HG03457 (cell line): ENCODE measurements around the gene SH3YL1.

Experiments
- ATAC-seq: cut with Tn5 transposase; IDR thresholded peaks from one replicate; pipeline ENCODE4 v1.9.1; 2021; ENCODE audit warnings: moderate number of reproducible peaks; ENCODE audit not compliant: unreplicated experiment

The SH3YL1 gene, protein sequence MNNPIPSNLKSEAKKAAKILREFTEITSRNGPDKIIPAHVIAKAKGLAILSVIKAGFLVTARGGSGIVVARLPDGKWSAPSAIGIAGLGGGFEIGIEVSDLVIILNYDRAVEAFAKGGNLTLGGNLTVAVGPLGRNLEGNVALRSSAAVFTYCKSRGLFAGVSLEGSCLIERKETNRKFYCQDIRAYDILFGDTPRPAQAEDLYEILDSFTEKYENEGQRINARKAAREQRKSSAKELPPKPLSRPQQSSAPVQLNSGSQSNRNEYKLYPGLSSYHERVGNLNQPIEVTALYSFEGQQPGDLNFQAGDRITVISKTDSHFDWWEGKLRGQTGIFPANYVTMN

DNA sequence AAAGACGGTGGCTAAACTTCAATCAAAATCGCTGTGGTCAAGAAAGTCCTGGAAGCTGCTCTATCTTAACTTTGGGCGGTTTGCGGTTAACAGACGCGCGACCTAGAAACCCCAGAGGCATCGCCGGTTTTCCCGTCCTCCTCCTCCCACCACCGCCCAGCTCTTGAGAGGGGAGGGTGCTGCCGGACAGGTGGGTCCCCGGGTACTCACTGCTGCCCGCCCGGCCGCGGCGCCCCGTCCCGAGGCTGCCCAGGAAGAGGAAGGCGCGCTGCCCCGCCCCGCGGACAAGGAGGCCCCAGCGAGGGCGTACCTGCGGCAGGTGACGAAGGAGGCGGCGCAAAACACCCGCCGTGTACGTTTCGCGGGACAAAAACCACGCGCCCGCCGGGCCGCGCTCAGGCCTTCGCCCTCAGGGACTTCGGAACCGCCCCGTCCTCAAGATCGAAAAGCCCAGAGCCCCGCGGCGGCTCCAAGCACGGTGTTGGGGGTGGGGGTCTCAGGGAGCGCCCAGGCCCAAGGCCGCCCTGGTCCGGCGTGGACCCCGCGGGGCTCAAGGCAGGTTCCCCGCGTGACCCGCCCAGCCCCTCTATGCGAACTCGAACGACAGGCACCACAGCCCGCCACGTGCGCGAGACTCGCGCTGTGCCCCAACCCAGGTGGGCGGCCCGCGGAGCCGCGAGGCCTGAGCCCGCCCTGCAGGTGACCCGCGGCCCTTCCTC, at the start of gene SH3YL1:
SH3YL1 (minus strand) TSS at position 259 of the 719 bp plus-strand sequence; CDS start at position 211, 48 bp downstream.
- ATAC-seq = peak; percentile 15

DNA sequence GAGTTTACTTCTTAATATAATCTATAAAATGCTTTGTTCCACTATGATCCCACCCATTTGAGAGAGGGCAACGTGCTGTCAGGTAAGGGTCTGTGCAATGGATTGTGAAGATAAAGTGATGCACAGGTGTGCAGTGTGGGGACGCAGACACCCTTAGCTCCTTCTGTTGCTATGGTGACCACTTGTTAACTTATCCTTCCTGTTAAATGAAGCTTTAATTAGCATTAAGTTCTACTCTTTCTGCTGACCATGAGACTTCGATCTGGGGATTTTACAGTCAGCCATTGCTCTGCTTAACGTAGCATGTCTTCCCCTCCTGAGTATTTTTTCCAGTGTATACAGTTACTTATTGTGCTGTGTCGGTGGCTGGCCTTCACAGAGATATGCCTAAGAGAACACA, 47.2 kb upstream of the SH3YL1 start:
- no peak for ATAC-seq

DNA sequence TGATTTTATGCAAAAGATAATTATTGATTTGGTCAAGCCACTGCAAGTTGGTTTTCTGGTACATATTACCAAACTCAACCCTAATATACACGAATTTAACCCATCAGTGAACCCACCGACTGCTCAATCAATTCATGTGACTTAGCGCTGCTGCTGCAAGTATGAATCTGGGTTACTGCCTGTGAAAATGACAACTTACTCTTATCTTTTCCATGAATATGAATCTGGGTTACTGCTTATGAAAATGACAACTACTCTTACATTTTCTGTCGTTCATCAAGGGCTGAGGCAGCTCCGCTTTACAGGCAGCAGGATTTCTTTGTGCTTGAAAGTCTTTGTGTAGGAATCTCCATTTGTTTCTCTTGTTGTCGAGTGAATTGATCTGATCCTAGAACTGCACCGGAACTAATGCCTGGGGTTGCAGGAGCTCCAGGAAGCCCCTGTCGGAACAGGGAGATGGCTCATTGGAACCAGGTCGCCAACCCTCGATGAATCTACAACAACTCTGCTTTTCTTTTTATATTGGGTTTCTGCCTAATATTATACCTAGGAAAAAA, 46.2 kb upstream of the SH3YL1 start:
- ATAC-seq = no peak

DNA sequence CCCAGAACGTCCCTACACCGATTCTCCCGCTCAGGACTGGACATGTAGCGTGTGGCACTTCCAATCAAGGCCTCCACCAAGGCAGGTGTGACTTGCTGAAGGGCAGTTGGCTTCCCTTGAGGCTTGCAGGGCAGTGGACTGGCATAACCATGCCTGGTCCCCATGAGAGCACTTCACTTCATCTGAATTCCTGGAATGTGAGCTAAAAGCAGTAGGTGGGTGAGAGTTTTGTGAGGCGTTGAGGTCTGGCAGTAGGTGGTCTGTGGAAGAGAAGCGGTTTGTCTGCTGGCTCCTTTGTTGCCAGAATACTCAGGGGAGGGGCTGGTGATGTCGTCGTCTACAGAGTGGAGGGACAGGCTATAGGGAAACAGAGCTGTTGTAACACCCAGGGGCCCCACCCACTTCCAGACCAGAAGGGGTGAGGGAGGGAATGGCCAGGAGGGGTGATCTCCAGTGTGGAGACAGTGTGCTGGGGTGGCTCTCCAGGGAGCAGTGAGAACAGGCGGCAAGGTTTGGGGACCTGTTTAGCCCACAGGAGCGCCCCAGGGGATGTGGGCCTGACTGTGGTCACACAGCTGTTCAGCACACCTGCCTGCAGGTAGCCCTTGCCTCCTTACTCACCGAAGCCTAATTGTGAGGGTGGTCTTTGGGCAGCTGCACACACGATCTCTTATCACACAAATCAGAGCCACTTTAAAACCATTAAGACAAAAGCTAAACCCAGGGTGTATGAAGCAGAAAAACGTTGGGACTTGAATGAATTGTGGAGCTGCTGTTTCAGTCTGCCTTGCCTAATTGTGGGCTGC, 45.5 kb upstream of the SH3YL1 start:
- no peak for ATAC-seq

DNA sequence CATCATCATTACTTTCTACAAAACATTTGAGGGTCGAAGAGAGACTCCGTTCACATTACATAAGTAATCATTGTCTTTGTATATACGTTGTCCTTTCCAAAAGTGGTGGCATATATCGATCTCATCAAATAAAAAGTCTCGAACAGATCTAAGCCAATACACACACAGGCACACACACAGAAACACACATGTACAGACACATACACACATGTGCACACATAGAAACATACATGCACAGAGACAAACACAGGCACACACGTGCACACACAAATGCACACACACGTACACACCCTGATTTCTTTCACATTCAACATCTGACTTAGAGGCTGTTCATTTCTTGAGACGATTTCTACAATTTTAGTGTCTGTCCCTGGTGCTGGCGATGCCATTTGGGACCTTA, 41.5 kb upstream of the SH3YL1 start:
- no peak for ATAC-seq

DNA sequence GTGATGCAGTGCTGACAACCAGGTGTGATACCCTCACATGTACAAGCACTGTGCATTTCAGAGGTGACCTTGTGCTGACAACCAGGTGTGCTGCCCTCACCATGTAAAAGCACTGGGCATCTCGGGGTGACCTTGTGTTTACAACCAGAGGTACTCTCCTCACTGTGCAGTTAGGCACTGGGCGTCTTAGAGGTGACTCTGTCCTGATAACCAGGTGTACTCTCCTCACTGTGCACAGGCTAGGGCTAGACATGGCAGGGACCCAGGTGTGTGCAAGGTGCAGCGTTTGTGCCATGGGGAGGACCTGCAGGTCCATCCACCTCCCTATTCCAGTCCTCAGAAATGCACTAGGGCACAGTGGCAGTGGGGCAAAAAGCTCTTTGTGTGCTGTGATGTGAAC, 32.5 kb upstream of the SH3YL1 start:
- no peak for ATAC-seq

DNA sequence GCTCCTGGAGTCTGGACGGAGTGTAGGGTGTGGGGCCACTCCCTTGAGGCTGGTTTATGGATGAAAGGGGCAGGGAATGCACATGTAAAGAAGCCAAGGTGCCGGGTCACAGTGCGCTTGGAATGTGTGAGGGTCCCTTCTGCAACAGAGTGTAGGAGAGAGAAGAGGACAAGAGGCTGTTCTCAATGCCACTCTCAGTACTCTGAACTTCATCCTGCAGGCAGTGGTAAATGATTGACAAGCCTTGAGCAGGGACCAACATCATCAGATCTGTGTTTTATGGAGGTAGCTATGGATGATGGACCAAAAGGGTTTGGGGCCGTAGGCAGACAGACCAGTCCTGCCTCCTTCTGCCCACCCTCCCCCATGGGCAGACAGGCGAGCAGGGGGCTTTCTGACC, 31.3 kb upstream of the SH3YL1 start:
- no peak for ATAC-seq

DNA sequence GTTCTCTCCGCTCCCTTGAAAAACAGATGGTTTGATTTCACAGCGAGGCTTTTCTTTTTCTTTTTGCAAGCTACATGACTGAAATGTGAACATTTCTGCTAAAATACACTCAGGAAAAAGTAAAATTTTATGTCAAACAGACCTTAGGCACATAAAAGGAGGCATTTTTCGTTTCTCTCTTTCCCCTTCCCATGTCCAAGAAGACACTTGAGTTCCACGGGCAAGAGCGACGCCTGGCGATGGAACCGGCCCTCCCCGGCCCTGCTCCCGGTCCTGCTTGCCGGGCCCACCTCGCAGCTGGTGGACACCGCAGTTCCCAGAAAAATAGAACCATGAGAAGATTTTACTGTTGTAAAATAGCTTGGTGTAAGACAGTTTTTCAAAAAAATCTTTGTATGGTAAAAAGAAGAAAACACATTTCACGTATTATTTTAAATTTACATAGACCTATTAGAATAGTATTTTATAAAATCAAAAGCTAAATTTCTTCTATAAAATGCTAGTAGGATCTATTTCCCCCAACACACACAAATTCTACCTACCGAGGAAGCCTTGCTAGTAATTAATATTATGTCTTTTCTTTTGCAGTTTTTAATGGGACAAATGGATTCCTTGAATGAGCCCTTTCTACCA, 26.4 kb upstream of the SH3YL1 start:
- ATAC-seq = no peak

DNA sequence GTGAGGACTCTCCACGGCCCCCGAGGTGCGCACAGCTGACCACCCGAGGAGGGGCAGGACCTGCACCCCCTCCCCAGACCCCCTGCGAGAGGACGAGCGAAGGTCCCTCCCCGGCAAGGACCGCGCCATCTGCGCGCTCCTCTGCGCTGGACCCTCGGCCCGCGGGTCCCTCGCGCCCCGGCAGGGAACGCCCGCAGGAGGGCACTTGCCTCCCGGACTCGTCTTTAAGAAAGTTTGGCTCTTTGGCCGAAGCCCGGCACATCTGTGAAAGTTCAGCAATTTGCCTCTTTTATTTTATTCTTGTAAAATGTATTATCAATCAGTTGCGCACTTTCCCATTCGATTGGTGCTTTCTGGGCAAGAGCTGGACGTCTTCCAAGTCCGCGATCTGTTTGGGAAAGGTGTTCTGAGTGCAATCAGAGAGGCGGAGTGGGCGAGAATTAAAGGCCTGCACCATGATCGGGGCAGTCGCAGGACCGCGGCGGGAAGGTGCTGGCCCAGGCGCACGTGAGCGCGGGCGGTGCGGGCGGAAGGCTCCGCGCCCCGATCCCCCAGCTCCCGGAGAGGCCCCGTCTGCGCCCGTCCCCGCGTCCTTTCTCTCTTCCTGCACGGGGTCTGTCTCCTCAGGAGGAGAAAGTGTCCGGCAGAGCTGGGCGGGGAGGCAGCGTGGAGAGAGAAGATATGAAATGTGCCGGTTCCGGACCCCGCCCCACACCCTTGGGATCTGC, 25.7 kb upstream of the SH3YL1 start:
- ATAC-seq = no peak

DNA sequence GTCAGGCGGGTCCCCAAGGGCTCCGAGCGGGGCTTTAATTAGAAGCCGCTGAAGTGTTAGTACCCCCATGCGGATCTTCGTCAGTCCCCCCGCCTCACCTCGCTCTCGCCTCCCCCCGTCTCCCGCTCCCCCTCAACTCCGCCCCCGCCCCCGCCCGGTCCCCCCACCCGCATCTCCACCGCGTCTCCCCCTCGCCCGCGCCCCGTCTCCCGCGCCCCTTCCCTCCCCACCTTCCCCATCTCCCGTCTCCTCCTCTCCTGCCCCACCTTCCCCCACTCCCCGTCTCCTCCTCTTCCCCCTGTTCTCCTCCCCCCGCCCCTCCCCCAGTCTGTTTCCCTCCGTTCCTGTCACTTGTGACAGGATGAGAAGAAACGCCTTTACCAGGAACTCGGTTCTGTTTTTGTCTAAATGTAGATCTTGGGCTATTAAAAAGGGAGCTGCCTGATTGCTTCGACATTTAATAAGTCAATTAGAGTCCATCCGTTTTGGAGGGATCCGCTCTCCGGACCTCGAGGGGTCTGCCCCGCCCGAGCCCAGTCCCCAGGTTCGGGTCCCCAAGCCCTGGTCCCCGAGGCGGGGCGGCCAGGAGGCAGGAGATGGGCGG, 25.0 kb upstream of the SH3YL1 start:
- no peak for ATAC-seq

DNA sequence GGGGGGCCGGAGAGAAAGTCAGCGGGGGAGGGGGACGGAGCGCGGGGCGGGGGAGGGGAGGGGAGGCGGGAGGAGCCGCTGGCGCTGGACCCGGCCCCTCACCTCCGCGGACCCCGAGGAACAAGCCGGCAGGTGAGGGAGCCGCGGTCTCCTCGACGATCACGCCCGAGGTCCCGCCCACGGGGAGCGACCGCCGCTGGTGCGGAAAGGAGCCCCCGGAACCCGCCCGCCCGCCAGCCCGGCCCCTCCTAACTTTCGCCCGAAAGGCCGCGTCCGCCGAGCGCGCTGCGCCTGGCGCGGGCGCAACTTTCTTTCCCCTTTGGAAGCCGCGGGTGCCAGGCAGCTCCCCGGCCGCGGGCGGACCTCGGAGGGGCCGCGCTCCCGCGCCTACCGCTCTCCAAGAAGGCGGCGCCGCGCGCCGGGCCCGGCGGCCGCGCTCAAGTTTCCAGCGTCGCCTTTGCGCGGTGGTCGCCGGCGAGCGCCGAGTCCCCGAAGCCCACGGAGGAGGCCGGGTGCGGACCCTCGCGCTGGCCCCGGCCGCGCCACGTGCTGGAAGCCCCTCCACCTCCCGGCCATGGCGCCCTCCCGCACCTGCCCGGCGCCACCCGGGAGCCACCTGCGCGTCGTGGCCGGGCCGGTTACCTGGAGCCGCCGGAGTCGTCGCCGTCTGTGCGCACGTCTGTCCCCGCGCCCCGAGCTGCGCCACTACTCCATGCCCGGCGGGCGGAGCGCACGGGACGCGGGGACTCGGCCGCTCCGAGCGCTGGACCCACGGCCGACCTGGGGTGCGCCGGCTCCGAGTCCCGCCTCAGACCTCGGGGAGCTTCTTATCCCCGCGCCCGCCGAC, 24.3 kb upstream of the SH3YL1 start, which contains the start of gene ALKAL2:
ALKAL2 (minus strand) TSS at position 181 of the 847 bp plus-strand sequence. CDS start 256 bp downstream, outside the sequence.
- no peak for ATAC-seq

DNA sequence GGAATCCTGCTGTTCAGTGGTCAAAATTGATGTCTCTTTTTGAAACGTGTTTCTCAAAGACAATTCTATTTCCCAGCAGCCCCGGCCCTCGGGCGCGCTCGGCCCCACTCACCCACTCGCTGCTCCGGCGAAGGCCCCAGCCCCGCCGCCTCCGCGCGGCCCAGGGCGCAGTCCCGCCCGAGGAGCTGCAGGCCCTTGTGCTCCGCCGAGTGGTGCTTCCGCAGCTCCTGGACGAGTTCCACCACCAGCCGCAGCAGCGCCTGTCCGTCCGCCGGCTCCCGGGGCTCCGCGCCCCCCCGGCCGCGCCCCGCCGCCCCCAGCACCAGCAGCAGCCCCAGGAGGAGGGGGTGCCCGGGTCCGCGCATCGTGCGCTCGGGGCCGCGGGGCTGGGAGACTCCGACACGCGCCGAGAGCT, 23.6 kb upstream of the SH3YL1 start:
- ATAC-seq = no peak

DNA sequence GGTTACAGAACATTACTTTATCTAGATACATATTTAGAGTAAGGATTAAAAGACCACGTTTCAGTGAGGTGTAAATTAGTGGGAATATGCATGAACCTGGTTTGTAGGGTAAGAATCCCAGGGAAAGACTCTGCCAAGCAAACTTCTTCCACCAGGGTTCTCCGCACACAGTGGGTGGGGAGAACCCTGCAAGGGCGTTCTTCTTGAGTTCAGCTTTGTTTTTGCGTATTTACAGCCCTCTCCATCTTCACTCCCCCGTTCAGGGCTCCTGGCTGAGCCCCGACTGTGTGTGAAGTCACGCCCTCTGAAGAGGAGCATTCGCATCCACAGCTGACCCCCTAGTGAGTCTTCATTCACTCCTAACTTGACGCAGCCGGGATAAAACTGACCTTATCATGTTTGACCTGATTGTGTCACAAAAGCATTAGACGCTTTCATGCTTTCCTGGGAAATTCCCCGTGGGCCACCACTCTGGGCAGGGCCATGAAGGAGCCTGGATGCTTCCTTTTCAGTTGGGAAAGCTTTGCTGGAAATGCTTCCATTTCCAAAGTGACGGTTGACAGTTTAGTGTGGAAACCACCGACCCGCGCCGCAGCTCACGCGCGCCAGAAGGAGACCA, 23.1 kb upstream of the SH3YL1 start:
- no peak for ATAC-seq

DNA sequence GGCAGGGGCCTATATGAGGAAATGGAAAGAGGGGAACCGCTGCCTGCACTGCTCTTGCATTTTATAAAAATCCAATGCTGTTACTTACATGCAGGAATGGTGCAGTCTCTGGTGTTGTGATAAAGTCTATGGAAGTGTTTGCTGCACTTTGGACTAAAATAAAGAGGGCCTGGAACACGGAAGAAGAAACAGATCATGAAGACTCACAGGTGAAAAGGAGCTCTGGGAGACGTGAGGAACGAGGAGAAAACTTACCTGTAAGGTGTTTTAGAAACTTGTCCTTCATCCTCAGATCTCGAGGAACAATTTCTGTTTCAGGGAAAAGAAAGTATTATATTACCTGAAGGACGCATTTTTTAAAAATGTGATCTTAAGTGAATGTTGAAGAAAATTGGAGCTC, 22.2 kb upstream of the SH3YL1 start:
- ATAC-seq = no peak

DNA sequence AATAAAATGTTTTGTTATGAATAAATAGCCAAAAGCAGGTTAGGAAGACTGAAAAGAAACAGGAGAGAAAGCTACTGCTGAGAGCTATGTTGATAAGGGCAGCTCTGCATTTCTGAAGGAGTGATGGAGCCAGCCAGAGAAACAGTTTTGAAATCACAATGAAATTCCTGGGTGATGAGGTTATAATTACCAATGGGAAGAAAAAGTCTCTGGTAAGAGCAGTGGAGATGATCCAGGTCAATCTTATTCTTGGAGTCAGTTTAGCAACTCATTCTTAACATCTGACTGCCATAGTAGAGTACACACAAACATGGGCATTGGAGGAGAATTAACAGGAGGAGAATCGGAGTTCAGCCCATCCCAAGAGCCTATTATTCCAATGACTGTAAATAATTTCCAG, 21.7 kb upstream of the SH3YL1 start:
- ATAC-seq = no peak

DNA sequence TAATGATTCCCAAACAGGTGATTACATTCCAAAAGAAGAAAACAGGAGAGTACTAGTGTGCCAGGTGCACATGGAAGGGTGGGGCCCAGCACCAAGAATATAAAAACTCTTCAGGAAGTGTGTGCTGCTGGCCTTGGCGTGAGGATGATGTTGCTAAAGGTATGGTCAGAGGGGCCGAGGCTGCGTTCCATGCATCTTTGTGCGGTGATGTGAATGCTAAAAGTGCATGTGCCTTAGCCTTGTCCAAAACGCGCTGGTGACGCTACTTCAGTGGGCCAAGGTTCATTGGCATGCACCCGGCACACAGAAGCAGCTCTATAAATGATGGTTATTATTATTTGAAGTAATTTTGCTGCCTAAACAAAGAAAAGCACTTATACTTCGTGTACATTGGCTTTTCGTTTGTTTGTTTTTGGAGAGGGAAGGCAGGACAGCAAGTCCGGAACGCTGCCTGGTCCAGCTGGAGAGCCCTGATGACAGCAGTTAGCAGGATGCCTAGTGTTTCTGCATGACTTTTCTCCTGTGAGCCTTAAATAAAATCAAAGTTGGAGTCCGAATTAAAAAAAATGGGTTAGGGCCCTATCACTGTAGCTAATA, 21.2 kb upstream of the SH3YL1 start:
- no peak for ATAC-seq

DNA sequence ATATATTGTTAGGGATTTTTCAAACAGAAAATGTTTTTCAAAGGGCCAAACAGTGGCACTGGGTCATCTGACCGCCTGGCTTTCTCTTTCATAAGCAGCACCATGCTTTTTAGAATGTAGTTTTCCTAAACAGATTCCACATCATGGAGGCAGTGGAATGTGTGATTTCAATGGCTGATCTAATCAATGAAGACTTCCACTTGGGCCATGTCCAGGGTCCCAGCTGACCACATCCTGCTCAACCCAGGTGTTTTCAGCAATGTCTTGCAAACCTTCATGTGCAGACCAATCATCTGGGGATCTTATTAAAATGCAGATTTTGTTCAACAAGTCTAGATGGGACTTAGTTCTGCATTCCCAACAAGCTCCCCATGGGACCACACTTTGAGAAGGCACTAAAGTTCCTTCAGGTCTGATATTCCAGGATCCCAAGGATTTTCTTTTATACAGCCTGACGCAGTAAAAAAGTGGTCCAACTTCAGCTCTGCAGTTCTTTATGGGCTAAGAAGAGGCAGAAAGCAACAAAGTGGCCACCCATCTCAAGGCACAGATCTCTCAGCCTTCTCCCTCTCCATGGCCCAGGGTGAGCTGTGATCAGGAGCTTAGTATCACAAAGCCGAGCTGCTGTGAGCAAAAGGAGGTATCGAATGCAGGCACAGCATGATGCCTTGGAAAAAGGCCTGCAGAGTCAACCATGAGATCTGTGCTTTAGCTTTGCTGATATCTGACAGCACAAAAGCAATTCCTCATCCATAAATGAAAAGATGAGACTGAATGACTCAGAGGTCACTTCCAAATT, 20.4 kb upstream of the SH3YL1 start:
- no peak for ATAC-seq
